ENCODE measurements around the gene GIPR. TPM values are rescaled to one million over a fixed set of nuclear protein-coding genes. Genes with fewer than 3 reads are reported as not detected.

The GIPR gene, protein sequence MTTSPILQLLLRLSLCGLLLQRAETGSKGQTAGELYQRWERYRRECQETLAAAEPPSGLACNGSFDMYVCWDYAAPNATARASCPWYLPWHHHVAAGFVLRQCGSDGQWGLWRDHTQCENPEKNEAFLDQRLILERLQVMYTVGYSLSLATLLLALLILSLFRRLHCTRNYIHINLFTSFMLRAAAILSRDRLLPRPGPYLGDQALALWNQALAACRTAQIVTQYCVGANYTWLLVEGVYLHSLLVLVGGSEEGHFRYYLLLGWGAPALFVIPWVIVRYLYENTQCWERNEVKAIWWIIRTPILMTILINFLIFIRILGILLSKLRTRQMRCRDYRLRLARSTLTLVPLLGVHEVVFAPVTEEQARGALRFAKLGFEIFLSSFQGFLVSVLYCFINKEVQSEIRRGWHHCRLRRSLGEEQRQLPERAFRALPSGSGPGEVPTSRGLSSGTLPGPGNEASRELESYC
- 4.1 TPM for total RNA-seq

DNA sequence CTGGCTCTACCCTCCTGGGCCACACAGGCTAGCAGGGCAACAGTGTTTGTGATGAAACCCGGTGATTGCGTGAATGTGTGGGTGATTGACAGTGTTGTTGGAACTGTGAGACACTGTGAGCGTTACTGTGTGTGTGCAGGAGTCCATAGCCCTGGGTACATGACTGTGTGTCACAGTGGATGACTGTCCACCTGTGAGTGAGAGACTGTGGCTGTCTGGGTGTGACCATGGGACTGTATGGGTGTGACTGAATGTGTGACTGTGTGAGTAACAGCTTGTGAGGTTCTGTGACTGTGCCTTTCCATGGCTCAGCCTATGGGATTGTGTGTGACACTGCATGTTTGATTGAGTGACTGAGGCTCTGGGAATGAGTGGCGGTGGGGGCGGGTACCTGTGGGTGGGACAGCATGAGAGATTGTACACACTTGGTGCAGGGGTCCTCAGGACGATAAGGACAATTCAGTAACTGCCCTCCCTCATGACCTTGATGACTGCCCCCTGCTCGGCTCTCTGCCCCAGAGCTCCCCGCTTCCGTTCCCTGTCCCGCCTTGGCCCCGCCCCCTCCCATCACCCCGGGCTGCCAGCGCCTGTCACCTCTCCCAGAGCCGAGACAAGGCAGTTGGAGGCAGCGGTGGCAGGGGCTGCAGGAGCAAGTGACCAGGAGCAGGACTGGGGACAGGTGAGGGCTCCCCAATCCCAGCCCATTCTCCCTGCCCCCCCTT lies at the start of gene GIPR:
Gene GIPR (plus strand): TSS at position 602 of the 722 bp plus-strand sequence. CDS start 1,300 bp downstream, outside the sequence.

DNA sequence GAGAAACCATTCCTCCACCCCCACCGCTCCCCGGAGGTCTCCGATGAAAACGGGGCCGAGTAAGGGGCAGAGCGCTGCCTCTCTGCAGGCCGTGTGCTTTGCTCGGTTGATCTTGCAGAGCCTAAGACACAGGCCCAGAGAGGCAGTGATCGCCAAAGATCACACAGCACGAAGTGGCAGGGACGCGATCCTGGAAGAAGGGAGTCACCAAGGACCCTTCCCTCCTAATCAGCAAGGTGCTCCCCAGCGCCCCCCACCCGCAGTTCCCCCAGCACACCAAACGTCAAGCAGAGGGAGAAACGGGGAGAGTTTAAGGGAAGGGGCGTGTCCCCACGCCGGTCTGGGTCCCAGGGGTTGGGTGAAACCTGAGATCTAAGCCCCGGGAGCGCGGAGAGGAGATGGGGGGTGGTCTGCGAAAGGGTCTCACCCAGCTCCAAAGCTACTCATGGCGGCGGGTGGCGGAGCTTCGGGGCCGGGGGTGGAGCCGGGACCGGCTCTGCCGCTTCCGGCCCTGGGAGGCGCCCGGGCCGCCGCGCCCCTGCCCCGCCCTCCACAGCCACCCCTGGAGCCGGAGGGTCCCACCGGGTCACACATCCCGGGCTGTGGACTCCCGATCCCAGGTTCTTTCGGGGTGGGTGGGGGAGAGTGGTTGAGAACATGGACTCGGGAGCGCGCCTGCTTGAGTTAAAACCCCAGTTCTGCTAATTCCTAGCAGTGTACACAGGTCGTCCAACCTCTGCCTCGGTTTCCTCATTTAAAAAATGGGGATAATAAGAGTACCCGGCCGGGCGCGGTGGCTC lies 28.9 kb upstream of the GIPR start, which contains the start of gene EML2:
Gene EML2 (minus strand): TSS at position 468 of the 800 bp plus-strand sequence. CDS start 21 bp downstream, at position 447.

DNA sequence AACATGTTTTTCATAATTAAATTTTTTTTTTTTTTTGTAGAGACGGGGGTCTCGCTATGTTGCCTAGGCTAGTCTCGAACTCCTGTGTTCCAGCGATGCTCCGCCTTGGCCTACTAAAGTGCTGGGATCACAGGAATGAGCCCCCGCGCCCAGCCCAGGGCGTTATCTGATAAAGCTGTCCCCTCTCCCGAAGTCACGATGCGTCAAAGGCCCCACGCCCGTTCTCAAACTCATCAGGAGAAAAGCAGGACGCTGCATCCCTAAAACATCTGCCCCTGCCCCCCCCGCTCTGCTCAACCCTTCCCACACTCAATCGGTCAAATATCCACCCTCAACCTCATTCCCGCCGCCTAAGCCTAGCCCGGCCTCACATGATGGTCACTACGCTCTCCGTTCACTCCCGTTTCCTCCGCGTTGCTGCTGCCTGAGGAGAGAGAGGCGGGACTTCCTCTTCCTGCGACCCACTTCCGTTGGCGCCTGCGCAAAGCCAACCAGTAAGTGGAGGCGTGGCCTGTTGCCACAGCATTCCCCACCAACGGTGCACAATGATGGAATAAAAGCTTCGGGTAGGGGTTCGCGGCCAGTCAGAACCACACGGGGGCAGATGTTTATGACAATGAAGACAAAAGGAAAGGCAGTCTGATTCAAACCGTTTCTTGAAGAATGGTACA lies 23.6 kb downstream of the GIPR start, which contains the start of gene SNRPD2:
Gene SNRPD2 (minus strand): TSS at position 438 of the 671 bp plus-strand sequence. CDS start 65 bp downstream, at position 373.

DNA sequence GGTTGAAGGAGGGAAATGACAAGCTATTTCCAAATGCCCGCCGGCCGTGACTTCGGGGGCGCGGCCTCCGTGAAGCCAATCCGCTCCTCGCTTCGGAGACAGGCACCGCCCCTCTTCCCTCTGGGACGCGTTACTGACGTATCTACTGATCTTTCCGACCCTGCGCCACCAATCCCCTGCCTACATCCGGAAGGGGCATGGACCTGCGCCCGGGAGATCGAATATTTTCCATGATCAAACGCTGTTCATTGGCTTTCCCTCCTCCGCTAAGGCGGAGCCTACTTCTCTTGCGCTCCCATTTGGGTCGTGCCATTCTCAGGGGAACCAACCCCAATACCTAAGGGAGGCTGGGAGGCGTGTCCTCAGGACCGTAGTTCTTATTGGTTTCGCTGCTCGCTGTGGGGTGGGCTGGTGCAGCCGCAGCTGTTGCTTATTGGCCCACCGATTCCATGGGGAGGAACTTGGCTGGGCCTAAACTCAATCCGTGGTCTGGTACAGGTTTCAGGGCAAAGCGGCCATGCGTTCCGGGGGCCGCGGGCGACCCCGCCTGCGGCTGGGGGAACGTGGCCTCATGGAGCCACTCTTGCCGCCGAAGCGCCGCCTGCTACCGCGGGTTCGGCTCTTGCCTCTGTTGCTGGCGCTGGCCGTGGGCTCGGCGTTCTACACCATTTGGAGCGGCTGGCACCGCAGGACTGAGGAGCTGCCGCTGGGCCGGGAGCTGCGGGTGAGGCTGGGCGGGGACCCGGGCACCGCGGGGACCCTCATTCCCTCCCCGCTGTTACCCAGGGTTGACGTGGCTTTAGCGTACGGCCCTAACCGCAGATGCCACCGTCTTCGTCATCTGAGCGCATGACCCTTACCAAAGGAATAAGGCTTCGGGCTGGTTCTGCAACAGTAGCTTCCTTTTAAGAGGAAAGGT lies 24.4 kb downstream of the GIPR start, which contains the start of gene QPCTL:
Gene QPCTL (plus strand): TSS at position 480 of the 919 bp plus-strand sequence. CDS start 38 bp downstream, at position 518.

DNA sequence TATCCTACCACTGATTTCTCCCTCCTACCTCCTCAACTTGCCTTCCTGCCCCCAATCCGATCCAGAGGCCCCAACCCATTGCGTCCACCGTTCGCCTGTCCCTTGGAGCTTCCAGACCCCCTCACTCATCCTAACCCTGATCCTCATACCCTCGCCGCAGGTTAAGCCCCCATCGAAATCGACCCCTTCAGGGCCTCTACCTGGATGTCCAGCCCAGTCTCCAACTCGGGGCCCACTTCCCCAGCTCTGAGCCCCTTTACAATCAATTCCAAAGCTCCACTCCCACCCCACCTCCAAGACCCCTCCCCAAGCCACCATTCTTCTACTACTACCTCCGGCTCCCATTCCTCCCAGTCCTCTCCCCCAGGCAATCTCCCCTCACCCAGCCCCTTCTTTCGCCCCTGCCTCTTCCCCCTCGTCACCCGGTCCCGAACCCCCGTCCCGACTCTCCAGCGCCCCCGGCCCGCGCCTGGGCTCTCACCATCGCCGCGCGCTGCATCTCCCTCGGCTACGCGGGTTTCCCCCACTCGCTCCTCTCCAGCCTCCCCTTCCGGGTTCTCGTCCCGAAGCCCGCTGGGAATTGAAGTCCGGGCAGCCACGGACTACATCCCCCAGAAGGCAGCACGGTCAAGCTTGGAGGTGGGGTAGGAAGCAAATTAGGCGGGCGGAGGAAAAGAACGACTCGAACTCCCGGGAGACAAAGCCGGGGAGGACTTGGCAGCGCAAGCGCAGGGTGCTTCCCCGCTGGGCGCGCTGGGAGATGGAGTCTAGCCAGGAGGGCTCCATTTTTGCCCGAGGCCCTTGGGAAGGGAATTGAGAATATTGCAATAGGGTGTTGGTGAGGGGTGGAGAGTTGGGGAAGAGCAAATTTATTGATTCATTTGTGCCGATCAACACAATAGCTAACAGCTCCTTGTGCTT lies 62.6 kb downstream of the GIPR start, which contains the start of gene FBXO46:
Gene FBXO46 (minus strand): TSS at position 529 of the 921 bp plus-strand sequence. CDS start 17,401 bp downstream, outside the sequence.

Small RNA genes within 50 kb of the gene (small RNA-seq; reads per million reads assigned to genes)
- not detected for gene MIR642A (ENCODE audit: low replicate concordance)
- gene RN7SL836P (ENCODE audit: low replicate concordance): 0.07 reads per million

Other genes with a start within 250 kb of the GIPR start
- 72.8 TPM for gene ERCC1, start 244.3 kb upstream of the GIPR start, total RNA-seq
- 3.7 TPM for gene FOSB, start 200.2 kb upstream of the GIPR start, total RNA-seq
- 27.0 TPM for gene RTN2, start 171.2 kb upstream of the GIPR start, total RNA-seq
- 0.76 TPM for gene PPM1N, start 169.8 kb upstream of the GIPR start, total RNA-seq
- 121 TPM for gene VASP, start 160.7 kb upstream of the GIPR start, total RNA-seq
- 8.1 TPM for gene OPA3, start 83.4 kb upstream of the GIPR start, total RNA-seq
- 1.8 TPM for gene GPR4, start 66.0 kb upstream of the GIPR start, total RNA-seq
- gene EML2, start 28.8 kb upstream of the GIPR start, total RNA-seq: 26.5 TPM
- 271 TPM for gene SNRPD2, start 23.7 kb downstream of the GIPR start, total RNA-seq
- gene QPCTL, start 24.4 kb downstream of the GIPR start, total RNA-seq: 6.9 TPM
- 13.3 TPM for gene FBXO46, start 62.7 kb downstream of the GIPR start, total RNA-seq
- not detected for gene MEIOSIN, start 65.2 kb downstream of the GIPR start, total RNA-seq
- 24.2 TPM for gene SIX5, start 101.0 kb downstream of the GIPR start, total RNA-seq
- gene DMPK, start 114.3 kb downstream of the GIPR start, total RNA-seq: 53.2 TPM
- 54.0 TPM for gene DMWD, start 124.6 kb downstream of the GIPR start, total RNA-seq
- gene RSPH6A, start 147.1 kb downstream of the GIPR start, total RNA-seq: 0.18 TPM
- gene SYMPK, start 194.9 kb downstream of the GIPR start, total RNA-seq: 43.7 TPM
- 1.3 TPM for gene FOXA3, start 196.1 kb downstream of the GIPR start, total RNA-seq
- 42.9 TPM for gene IRF2BP1, start 217.9 kb downstream of the GIPR start, total RNA-seq
- gene MYPOP, start 234.4 kb downstream of the GIPR start, total RNA-seq: 3.8 TPM
- gene NANOS2, start 246.6 kb downstream of the GIPR start, total RNA-seq: not detected

Data from metanephros (tissue), 2 donors.